ENCODE results near the gene CCDC192.

DNA sequence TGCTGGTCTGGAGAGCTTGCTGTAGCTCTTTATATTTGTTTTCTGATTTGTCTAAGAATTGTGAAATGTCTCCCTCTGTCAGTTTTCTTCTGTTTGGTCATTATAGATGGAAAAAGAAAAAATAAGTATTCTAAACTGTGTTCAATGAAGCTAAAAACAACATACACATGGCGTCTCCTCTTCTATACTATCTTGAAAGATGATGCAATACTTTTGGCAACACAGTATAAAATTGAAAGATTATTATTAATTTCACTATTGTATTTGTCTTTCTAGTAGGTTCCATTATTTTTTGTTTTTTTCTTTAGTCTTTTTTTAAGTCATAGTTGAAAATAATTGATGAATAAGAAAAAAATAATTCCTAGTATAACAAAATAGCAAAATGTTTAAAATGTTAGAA is 22.5 kb downstream of the CCDC192 start:
- TF ChIP-seq CTCF (IDR thresholded peaks at IDR 0.05) (no peak), EZH2 (IDR thresholded peaks at IDR 0.05) (no peak)
